T-cell (primary cell): Measurements from ENCODE around the gene PIP5K1A. TPM values are rescaled to one million over a fixed set of nuclear protein-coding genes. Genes with fewer than 3 reads are reported as not detected.
A peak's percentile ranks its signal among the peaks of the same experiment; 100 is the strongest.

Source experiments
- ATAC-seq, 4 experiments: fragments of 200-7000 bp in 3 of 4; fragments of 150-1000 bp in 1 of 4; cut with Tn5 transposase; replicated peaks in 1 of 4; 1 replicate in 3 of 4; 2 replicates in 1 of 4; pipeline ENCODE4 v1.10.0; 2021; ENCODE audit warnings: moderate library complexity in 3 of 4, mild to moderate bottlenecking in 2 of 4, moderate number of reproducible peaks in 1 of 4
- CTCF ChIA-PET, 2 donors: fragments of 300-600 bp; sonication (Branson Sonifier 250); formaldehyde crosslinking; loops; one replicate each; lab custom pipeline; 2022; ENCODE audit warnings: antibody characterized with exemption in 2 of 2; lab: Charles Lee
- POLR2A ChIA-PET, 2 donors: fragments of 300-600 bp; sonication (Branson Sonifier 250); formaldehyde crosslinking; loops; one replicate each; lab custom pipeline; 2022; ENCODE audit warnings: antibody characterized with exemption in 2 of 2; lab: Charles Lee
- DNase-seq, 35 experiments: peaks; one replicate each; pipeline versions ENCODE4 v3.0.0 to v3.0.0-alpha.2; 2013 to 2023
- H3K27ac ChIP-seq: one replicate; pipeline ENCODE4 v1.5.1; 2013; ENCODE audit warnings: low read length
- H3K27me3 ChIP-seq, 2 experiments: replicated peaks in 1 of 2; 1 replicate in 1 of 2; 2 replicates in 1 of 2; pipeline versions ENCODE4 v1.6.1 to v1.7.0; 2013; ENCODE audit warnings: low read length in 1 of 2, mixed read lengths in 1 of 2; ENCODE audit not compliant: control insufficient read depth in 2 of 2, insufficient read depth in 2 of 2; ENCODE audit errors: extremely low read depth in 1 of 2
- H3K36me3 ChIP-seq, 2 donors: 1 replicate in 1 of 2; 2 replicates in 1 of 2; pipeline versions ENCODE4 v1.6.1 to v1.7.0; 2013; ENCODE audit warnings: low read length in 1 of 2; ENCODE audit not compliant: control insufficient read depth in 2 of 2, insufficient read depth in 1 of 2; ENCODE audit errors: extremely low read depth in 1 of 2
- H3K4me1 ChIP-seq, 2 experiments: 1 replicate in 1 of 2; 2 replicates in 1 of 2; pipeline versions ENCODE4 v1.6.1 to v1.7.0; 2013; ENCODE audit warnings: low read length in 2 of 2, mixed read lengths in 1 of 2; ENCODE audit not compliant: insufficient read depth in 2 of 2, control insufficient read depth in 1 of 2; ENCODE audit errors: extremely low read depth in 1 of 2
- H3K4me3 ChIP-seq, 2 donors: 1 replicate in 1 of 2; 2 replicates in 1 of 2; pipeline versions ENCODE4 v1.5.1 to v1.7.0; 2013; ENCODE audit warnings: mild to moderate bottlenecking in 2 of 2, low read length in 1 of 2, moderate library complexity in 1 of 2; ENCODE audit not compliant: control insufficient read depth in 1 of 2; ENCODE audit errors: extremely low read depth in 1 of 2
- H3K9me3 ChIP-seq: 2 replicates; pipeline ENCODE4 v1.7.0; 2013
- H3K27ac Mint-ChIP-seq, 2 donors: one replicate each; pipeline ENCODE4 v1.8.0; 2020 to 2021; ENCODE audit warnings: mild to moderate bottlenecking in 2 of 2, mixed read lengths in 2 of 2
- H3K27me3 Mint-ChIP-seq, 2 donors: one replicate each; pipeline ENCODE4 v1.8.0; 2021 to 2022; ENCODE audit warnings: mixed read lengths in 2 of 2
- H3K36me3 Mint-ChIP-seq: one replicate; pipeline ENCODE4 v1.8.0; 2021; ENCODE audit warnings: mixed read lengths
- H3K4me1 Mint-ChIP-seq, 3 donors: one replicate each; pipeline ENCODE4 v1.8.0; 2020 to 2022; ENCODE audit warnings: mixed read lengths in 3 of 3, mild to moderate bottlenecking in 1 of 3
- H3K4me3 Mint-ChIP-seq, 3 donors: one replicate each; pipeline ENCODE4 v1.8.0; 2020 to 2022; ENCODE audit warnings: mild to moderate bottlenecking in 3 of 3, mixed read lengths in 3 of 3, moderate library complexity in 3 of 3
- H3K9me3 Mint-ChIP-seq, 3 donors: one replicate each; pipeline ENCODE4 v1.8.0; 2020 to 2022; ENCODE audit warnings: mixed read lengths in 3 of 3
- WGBS: methylation state at CpG from one replicate; pipeline ENCODE4 v1.1.5; 2013; ENCODE audit warnings: missing lambda C conversion rate; ENCODE audit not compliant: insufficient coverage; 5-methylcytosine and 5-hydroxymethylcytosine counted together
- total RNA-seq, 35 experiments: library from RNA in 6 of 35; stranded (reverse) in 6 of 35; fragments of 120-200 nt in 1 of 35; gene quantifications; one replicate each; pipeline versions ENCODE4 v1.2.1 to v1.2.4 and lab custom pipeline; 2013 to 2026

Gene PIP5K1A
- total RNA-seq, 5 donors from 2014 or later (not counting 1 experiment from before 2014, with no cell fraction given) = 39.2 to 52.7 (median 48.0) TPM

DNA sequence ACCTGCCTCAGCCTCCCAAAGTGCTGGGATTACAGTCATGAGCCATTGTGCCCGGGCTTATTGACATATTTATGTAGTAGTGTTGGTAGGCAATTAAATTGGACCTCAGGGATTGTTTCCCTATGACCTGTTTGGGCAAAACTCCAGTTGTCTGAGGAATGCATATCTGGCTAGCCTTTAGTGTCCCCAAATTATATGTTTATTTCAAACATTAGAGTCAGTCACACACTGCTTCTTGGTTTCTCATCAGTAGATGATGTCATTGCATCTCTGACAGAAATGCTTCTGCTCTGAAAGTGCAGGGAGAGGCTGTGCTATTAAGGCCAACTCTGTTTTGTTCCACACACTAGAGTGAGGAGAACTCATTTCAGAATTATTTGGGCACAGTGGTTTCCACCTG, 12.5 kb downstream of the PIP5K1A start:
- Histone ChIP-seq H3K4me1 (peaks cover 11 to 15% of the 10 kb centered on the region in 2 experiments), H3K9me3 (no peaks in the 10 kb centered on the region), H3K36me3 (peaks cover under 1 to 32% of the 10 kb centered on the region in 2 donors), H3K27ac (no peak overlapping the region), H3K4me3 (no peak overlapping the region), H3K27me3 (no peaks in the 10 kb centered on the region)
- no peak for DNase-seq
- peak overlapping the region in 1 of 3 donors; percentile 44 for H3K4me3 Mint-ChIP-seq
- H3K4me1 Mint-ChIP-seq = peaks cover 29 to 32% (median 30%) of the 10 kb centered on the region in 3 donors
- no CpG with 5 or more reads among the region's 1 CpG for WGBS
- ATAC-seq = no peak
- no peaks in the 10 kb centered on the region for H3K27me3 Mint-ChIP-seq
- CTCF ChIA-PET = no interaction called here
- no peaks in the 10 kb centered on the region for H3K9me3 Mint-ChIP-seq
- H3K27ac Mint-ChIP-seq = peak overlapping the region; percentile 23 to 28
- H3K36me3 Mint-ChIP-seq = peaks cover 17% of the 10 kb centered on the region
- POLR2A ChIA-PET = no interaction called here

DNA sequence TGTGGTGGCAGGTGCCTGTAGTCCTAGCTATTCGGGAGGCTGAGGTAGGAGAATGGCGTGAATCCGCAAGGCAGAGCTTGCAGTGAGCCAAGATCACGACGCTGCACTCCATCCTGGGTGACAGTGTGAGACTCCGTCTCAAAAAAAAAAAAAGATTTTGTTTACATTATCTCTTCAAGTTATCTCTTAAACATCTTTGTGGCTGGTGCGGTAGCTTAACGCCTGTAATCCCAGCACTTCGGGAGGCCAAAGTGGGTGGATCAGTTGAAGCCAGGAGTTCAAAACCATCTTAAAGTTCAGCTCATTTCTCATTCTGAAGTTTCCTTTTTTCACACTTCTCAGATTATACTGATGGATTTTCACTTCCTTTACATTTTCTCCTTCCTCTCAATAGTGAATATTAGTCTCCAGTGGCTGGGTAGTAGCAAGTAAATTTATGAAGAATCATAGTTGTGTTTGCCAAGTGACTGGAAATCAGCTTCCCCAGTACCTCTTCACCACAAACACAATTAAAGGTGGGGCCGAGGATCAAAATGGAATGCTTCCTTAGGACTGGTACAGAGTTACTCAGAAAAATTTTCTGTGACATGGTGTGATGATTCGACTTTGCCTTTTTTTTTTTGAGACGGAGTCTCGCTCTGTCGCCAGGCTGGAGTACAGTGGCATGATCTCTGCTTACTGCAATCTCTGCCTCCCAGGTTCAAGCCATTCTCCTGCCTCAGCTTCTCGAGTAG, 13.8 kb downstream of the PIP5K1A start:
- H3K27ac ChIP-seq = no peak overlapping the region
- H3K36me3 Mint-ChIP-seq = peaks cover 16% of the 10 kb centered on the region
- 46% methylated on average over 6 of the region's 15 CpGs for WGBS
- H3K4me1 ChIP-seq = peaks cover 11 to 15% of the 10 kb centered on the region in 2 experiments
- H3K4me3 Mint-ChIP-seq = peak overlapping the region; percentile 47 to 65 (median 60)
- peak overlapping the region; percentile 84 to 88 for H3K27ac Mint-ChIP-seq
- CTCF ChIA-PET = interaction anchor here in 1 of 2 donors (0.6 to 1.2 kb wide), 2 partner anchors 17 to 35 kb away, joined by 3 read pairs; no protein-coding TSS in a partner anchor
- no peaks in the 10 kb centered on the region for H3K27me3 ChIP-seq
- peaks cover 31 to 33% (median 31%) of the 10 kb centered on the region in 3 donors for H3K4me1 Mint-ChIP-seq
- H3K36me3 ChIP-seq = peaks cover 0 to 22% of the 10 kb centered on the region in 2 donors
- peak overlapping the region in 1 of 2 donors; percentile 23 for H3K4me3 ChIP-seq
- peak in 1 of 35 experiments; percentile 11 for DNase-seq
- H3K9me3 Mint-ChIP-seq = no peaks in the 10 kb centered on the region
- H3K27me3 Mint-ChIP-seq = no peaks in the 10 kb centered on the region
- ATAC-seq = peak in 2 of 4 experiments; percentile 30 to 52
- no peaks in the 10 kb centered on the region for H3K9me3 ChIP-seq
- POLR2A ChIA-PET = interaction anchor here (0.5 to 0.7 kb wide), 3 partner anchors 8 to 151 kb away, joined by 3 to 5 read pairs (median 3); no protein-coding TSS in a partner anchor

DNA sequence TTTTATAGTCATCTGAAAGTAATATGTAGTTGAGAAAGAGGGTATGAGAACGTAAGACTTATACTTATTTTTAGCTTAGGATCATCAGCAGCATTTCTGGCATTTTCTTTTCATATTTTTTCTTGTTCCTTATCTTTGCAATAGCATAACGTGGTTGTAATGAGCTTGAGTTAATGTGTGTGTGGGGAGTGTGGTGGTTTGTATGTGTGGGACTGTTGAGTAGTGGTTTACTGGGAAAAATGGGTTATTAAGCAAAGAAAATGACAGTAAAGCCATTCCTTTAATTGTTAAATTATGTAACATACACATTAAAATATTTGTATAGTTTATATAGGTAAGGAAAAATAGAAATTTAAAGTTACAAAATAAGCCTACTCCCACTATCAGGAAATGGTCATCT, 15.2 kb downstream of the PIP5K1A start:
- ATAC-seq = no peak
- Mint-ChIP-seq H3K27me3 (no peaks in the 10 kb centered on the region), H3K27ac (peak overlapping the region; percentile 9 to 23), H3K9me3 (no peaks in the 10 kb centered on the region), H3K4me1 (peaks cover 33 to 35% (median 33%) of the 10 kb centered on the region in 3 donors), H3K4me3 (no peak overlapping the region), H3K36me3 (peaks cover 16% of the 10 kb centered on the region)
- Histone ChIP-seq H3K9me3 (no peaks in the 10 kb centered on the region), H3K4me1 (peaks cover 11 to 15% of the 10 kb centered on the region in 2 experiments), H3K27me3 (no peaks in the 10 kb centered on the region), H3K36me3 (peaks cover 0 to 11% of the 10 kb centered on the region in 2 donors), H3K4me3 (no peak overlapping the region), H3K27ac (no peak overlapping the region)
- ChIA-PET CTCF (interaction anchor here in 1 of 2 donors (1.2 kb wide), 1 partner anchor 16 kb away, joined by 3 read pairs; no protein-coding TSS in a partner anchor), POLR2A (interaction anchor here in 1 of 2 donors (0.6 kb wide), 1 partner anchor 125 kb away, joined by 3 read pairs; no protein-coding TSS in a partner anchor)
- no peak for DNase-seq
- WGBS = no CpG with 5 or more reads among the region's 2 CpGs

DNA sequence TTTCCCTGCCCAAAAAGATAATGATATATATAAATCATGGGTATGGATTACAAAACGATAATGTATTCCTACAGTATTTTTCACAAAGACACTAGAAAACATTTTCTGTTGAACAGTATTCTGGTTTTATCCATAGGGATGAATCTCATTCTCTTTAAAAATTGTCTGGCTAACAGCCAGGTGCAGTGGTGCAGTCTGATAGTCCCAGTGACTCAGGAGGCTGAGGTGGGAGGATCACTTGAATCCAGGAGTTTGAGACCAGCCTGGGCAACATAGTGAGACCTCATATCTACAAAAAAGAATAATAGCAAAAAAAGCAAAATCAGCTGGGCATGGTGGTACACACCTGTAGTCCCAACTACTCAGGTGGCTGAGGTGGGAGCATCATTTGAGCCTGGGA, 23.3 kb downstream of the PIP5K1A start:
- no peak overlapping the region for H3K27ac ChIP-seq
- ATAC-seq = no peak
- no peak overlapping the region for H3K4me3 ChIP-seq
- H3K4me3 Mint-ChIP-seq = no peak overlapping the region
- H3K4me1 Mint-ChIP-seq = peaks cover 2 to 13% (median 8%) of the 10 kb centered on the region in 3 donors
- H3K4me1 ChIP-seq = no peaks in the 10 kb centered on the region
- WGBS = no CpG with 5 or more reads among the region's 1 CpG
- CTCF ChIA-PET = no interaction called here
- H3K27me3 Mint-ChIP-seq = no peaks in the 10 kb centered on the region
- POLR2A ChIA-PET = no interaction called here
- H3K9me3 ChIP-seq = no peaks in the 10 kb centered on the region
- H3K27ac Mint-ChIP-seq = peak overlapping the region in 1 of 2 donors; percentile 28
- no peak for DNase-seq
- peaks cover 4% of the 10 kb centered on the region for H3K36me3 Mint-ChIP-seq
- no peaks in the 10 kb centered on the region for H3K9me3 Mint-ChIP-seq
- no peaks in the 10 kb centered on the region for H3K27me3 ChIP-seq
- peaks cover 0 to 13% of the 10 kb centered on the region in 2 donors for H3K36me3 ChIP-seq

DNA sequence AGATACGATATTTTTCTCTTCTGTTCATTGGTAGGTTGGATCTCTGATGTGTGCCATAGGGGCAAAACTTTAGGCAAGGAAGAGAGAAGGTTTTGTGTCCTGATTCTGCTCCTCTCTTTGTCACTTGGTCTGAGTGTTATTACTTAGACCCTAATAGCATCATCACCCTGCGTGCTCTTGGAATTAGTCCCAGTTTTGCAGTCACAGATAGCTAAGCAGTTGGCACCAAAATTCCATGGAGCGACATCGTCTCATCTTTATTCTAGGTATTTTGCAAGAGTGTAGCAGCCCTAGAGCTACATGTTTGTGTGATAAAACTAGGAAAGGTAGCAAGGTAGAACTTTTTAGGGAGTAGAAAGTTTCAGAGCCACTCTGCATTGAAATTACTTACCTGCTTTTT, 23.8 kb downstream of the PIP5K1A start:
- H3K36me3 ChIP-seq = peaks cover 0 to 14% of the 10 kb centered on the region in 2 donors
- H3K27me3 Mint-ChIP-seq = no peaks in the 10 kb centered on the region
- H3K36me3 Mint-ChIP-seq = peaks cover 8% of the 10 kb centered on the region
- H3K4me1 Mint-ChIP-seq = peaks cover 0 to 12% (median 7%) of the 10 kb centered on the region in 3 donors
- no peaks in the 10 kb centered on the region for H3K9me3 ChIP-seq
- no peak overlapping the region for H3K4me3 Mint-ChIP-seq
- ATAC-seq (no peak), DNase-seq (no peak)
- POLR2A ChIA-PET = no interaction called here
- peak overlapping the region in 1 of 2 donors; percentile 39 for H3K27ac Mint-ChIP-seq
- H3K4me1 ChIP-seq = no peaks in the 10 kb centered on the region
- no CpG with 5 or more reads among the region's 4 CpGs for WGBS
- CTCF ChIA-PET = no interaction called here
- H3K4me3 ChIP-seq = no peak overlapping the region
- no peaks in the 10 kb centered on the region for H3K27me3 ChIP-seq
- no peaks in the 10 kb centered on the region for H3K9me3 Mint-ChIP-seq
- no peak overlapping the region for H3K27ac ChIP-seq

DNA sequence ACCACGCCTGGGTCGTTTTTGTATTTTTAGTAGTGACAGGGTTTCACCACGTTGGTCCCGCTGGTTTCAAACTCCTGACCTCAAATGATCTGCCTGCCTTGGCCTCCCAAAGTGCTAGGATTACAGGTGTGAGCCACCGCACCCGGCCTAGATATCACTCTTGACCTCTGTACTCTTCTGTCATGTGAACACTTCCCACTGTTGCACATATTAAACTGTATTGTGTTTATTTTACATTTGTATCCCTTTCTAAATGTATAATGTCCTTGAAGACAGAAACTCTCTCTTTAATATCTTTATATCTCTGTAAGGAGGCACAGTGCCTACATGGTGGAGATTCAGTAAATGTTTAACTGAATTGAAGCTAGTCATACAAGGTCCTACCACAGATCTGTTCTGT, 36.9 kb downstream of the PIP5K1A start:
- POLR2A ChIA-PET = no interaction called here
- peaks cover 53% of the 10 kb centered on the region for H3K36me3 Mint-ChIP-seq
- 91% methylated on average over 4 of the region's 6 CpGs for WGBS

More for the DNA sequence above, 36.9 kb downstream of the PIP5K1A start:
- Mint-ChIP-seq H3K4me1 (no peaks in the 10 kb centered on the region), H3K27ac (no peak overlapping the region), H3K4me3 (no peak overlapping the region), H3K27me3 (no peaks in the 10 kb centered on the region), H3K9me3 (no peaks in the 10 kb centered on the region)
- Histone ChIP-seq H3K4me3 (no peak overlapping the region), H3K36me3 (peaks cover 15 to 89% of the 10 kb centered on the region in 2 donors), H3K9me3 (no peaks in the 10 kb centered on the region), H3K27me3 (no peaks in the 10 kb centered on the region), H3K27ac (no peak overlapping the region), H3K4me1 (no peaks in the 10 kb centered on the region)
- ATAC-seq = no peak
- CTCF ChIA-PET = interaction anchor here in 1 of 2 donors (0.8 kb wide), 1 partner anchor 16 kb away, joined by 8 read pairs; no protein-coding TSS in a partner anchor
- DNase-seq = no peak
